Endometrium (tissue), 2 donors: ENCODE data around the gene COASY.
"Not testable (repeated sequence)": the region's sequence is repeated elsewhere in the genome, so short reads cannot be mapped to it uniquely, and the experiment has no call there.

ENCODE experiments used
- FAIRE-seq: peaks from 2 replicates; lab custom pipeline; 2012; peaks lifted over from hg19 to GRCh38; lab: Jason Lieb, UNC
- donor health status: control.
- donor health status: control.

Gene COASY

GRCh38 chr17:42574463-42574862 is 12.5 kb downstream of the COASY start:
- no peak for FAIRE-seq

- FAIRE-seq, result no peak
Observed at GRCh38 chr17:42577140-42577531, 15.2 kb downstream of the COASY start.

GRCh38 chr17:42577532-42578281 is 15.8 kb downstream of the COASY start, which contains the start of gene PSMC3IP:
Gene PSMC3IP (minus strand): TSS chr17:42577729. CDS start chr17:42577686, 43 bp downstream.
- peak; percentile 72 for FAIRE-seq

- no peak for FAIRE-seq
Observed at GRCh38 chr17:42578282-42578869, 16.4 kb downstream of the COASY start.

- FAIRE-seq, result no peak
Observed at GRCh38 chr17:42579794-42580551, 18.0 kb downstream of the COASY start.

- FAIRE-seq, result no peak
Observed at GRCh38 chr17:42581744-42582270, 19.9 kb downstream of the COASY start.

GRCh38 chr17:42584880-42585279 is 22.9 kb downstream of the COASY start:
- FAIRE-seq, result no peak

GRCh38 chr17:42585353-42585752 is 23.4 kb downstream of the COASY start:
- no peak for FAIRE-seq

- FAIRE-seq, result no peak
Observed at GRCh38 chr17:42586514-42587230, 24.7 kb downstream of the COASY start.

- FAIRE-seq, result no peak
Observed at GRCh38 chr17:42590886-42591285, 28.9 kb downstream of the COASY start.

- no peak for FAIRE-seq
Observed at GRCh38 chr17:42591411-42591810, 29.5 kb downstream of the COASY start.

GRCh38 chr17:42596386-42596785 is 34.4 kb downstream of the COASY start:
- FAIRE-seq, result no peak

GRCh38 chr17:42598905-42599304 is 37.0 kb downstream of the COASY start:
- no peak for FAIRE-seq

- no peak for FAIRE-seq
Observed at GRCh38 chr17:42603318-42603717, 41.4 kb downstream of the COASY start.

GRCh38 chr17:42607769-42608168 is 45.8 kb downstream of the COASY start:
- FAIRE-seq, result no peak

GRCh38 chr17:42608305-42609181 is 46.6 kb downstream of the COASY start:
- FAIRE-seq, result no peak

- peak; percentile 83 for FAIRE-seq
Observed at GRCh38 chr17:42609182-42609813, 47.4 kb downstream of the COASY start, which contains the start of the genes RETREG3 and TUBG1. Gene RETREG3 (minus strand): TSS chr17:42609374. CDS start chr17:42609324, 50 bp downstream. Gene TUBG1 (plus strand): TSS chr17:42609683. CDS start chr17:42609738, 55 bp downstream.

- not testable (repeated sequence) for FAIRE-seq
Observed at GRCh38 chr17:42609814-42610801, 48.2 kb downstream of the COASY start.

- no peak for FAIRE-seq
Observed at GRCh38 chr17:42612013-42612412, 50.1 kb downstream of the COASY start.
